B cell (primary cell): Measurements from ENCODE around the gene KANTR. TPM values are rescaled to one million over a fixed set of nuclear protein-coding genes. Genes with fewer than 3 reads are reported as not detected.

Source experiments
- ATAC-seq: fragments of 200-7000 bp; cut with Tn5 transposase; one replicate; pipeline ENCODE4 v1.10.0; 2021; ENCODE audit warnings: low read depth, mild to moderate bottlenecking, moderate number of reproducible peaks, moderate library complexity
- CTCF ChIA-PET: fragments of 350-600 bp; sonication (Branson Sonifier 250); formaldehyde crosslinking; loops from one replicate; lab custom pipeline; 2021; ENCODE audit warnings: antibody characterized with exemption, inconsistent platforms; lab: Charles Lee
- POLR2A ChIA-PET: fragments of 350-600 bp; sonication (Branson Sonifier 250); formaldehyde crosslinking; loops from one replicate; lab custom pipeline; 2021; ENCODE audit warnings: antibody characterized with exemption; lab: Charles Lee
- DNase-seq: peaks from one replicate; pipeline ENCODE4 v3.0.0; 2013
- H2AFZ ChIP-seq: 2 replicates; pipeline ENCODE4 v1.6.1; 2012; ENCODE audit warnings: mild to moderate bottlenecking, low read depth, low read length; ENCODE audit not compliant: insufficient read depth, poor library complexity, severe bottlenecking
- H3K27ac ChIP-seq, 2 donors: 1 replicate in 1 of 2; 2 replicates in 1 of 2; pipeline ENCODE4 v1.5.1; 2012 to 2013; ENCODE audit warnings: low read length in 2 of 2, mild to moderate bottlenecking in 2 of 2, moderate library complexity in 1 of 2
- H3K27me3 ChIP-seq, 4 experiments: fragments of 200-600 bp in 1 of 4; sonication (generic) in 1 of 4; replicated peaks in 1 of 4; 1 replicate in 2 of 4; 2 replicates in 2 of 4; pipeline versions ENCODE4 v1.6.1 to v1.7.0; 2013 to 2016; ENCODE audit warnings: low read length in 3 of 4, mild to moderate bottlenecking in 2 of 4, mixed read lengths in 1 of 4, moderate library complexity in 1 of 4; ENCODE audit not compliant: insufficient read depth in 4 of 4, control insufficient read depth in 3 of 4; ENCODE audit errors: control extremely low read depth in 1 of 4
- H3K36me3 ChIP-seq, 2 experiments: replicated peaks in 1 of 2; 1 replicate in 1 of 2; 2 replicates in 1 of 2; pipeline versions ENCODE4 v1.6.1 to v1.7.1; 2013; ENCODE audit warnings: low read length in 1 of 2; ENCODE audit not compliant: insufficient read depth in 2 of 2, control insufficient read depth in 1 of 2; ENCODE audit errors: control extremely low read depth in 1 of 2, extremely low read depth in 1 of 2
- H3K4me1 ChIP-seq, 2 donors: fragments of 200-600 bp in 1 of 2; sonication (generic) in 1 of 2; 1 replicate in 1 of 2; 2 replicates in 1 of 2; pipeline versions ENCODE4 v1.5.1 to v1.6.1; 2013 to 2017; ENCODE audit warnings: low read length in 2 of 2; ENCODE audit not compliant: control insufficient read depth in 2 of 2, insufficient read depth in 2 of 2
- H3K4me2 ChIP-seq: replicated peaks from 2 replicates; pipeline ENCODE3; 2012; ENCODE audit warnings: mild to moderate bottlenecking, low read depth, low read length; ENCODE audit not compliant: poor library complexity, severe bottlenecking
- H3K4me3 ChIP-seq, 5 experiments: fragments of 200-600 bp in 1 of 5; sonication (generic) in 1 of 5; 1 replicate in 3 of 5; 2 replicates in 2 of 5; pipeline versions ENCODE4 v1.5.1 to v1.7.0; 2011 to 2016; ENCODE audit warnings: low read length in 4 of 5, mild to moderate bottlenecking in 4 of 5, low read depth in 2 of 5, control low read depth in 1 of 5, moderate library complexity in 1 of 5; ENCODE audit not compliant: insufficient read depth in 1 of 5; ENCODE audit errors: control extremely low read depth in 1 of 5, extremely low read depth in 1 of 5
- H3K79me2 ChIP-seq: fragments of 200-600 bp; sonication (generic); one replicate; pipeline ENCODE4 v1.6.0; 2016; ENCODE audit warnings: low read length; ENCODE audit not compliant: control insufficient read depth, insufficient read depth
- H3K9ac ChIP-seq: fragments of 200-600 bp; sonication (generic); 2 replicates; pipeline ENCODE4 v1.6.1; 2017; ENCODE audit warnings: mild to moderate bottlenecking, low read length, moderate library complexity
- H3K9me3 ChIP-seq, 3 donors: one replicate each; pipeline versions ENCODE4 v1.6.1 to v1.7.1; 2013; ENCODE audit warnings: low read length in 2 of 3; ENCODE audit not compliant: control insufficient read depth in 2 of 3, insufficient read depth in 1 of 3; ENCODE audit errors: control extremely low read depth in 1 of 3
- H4K20me1 ChIP-seq: 2 replicates; pipeline ENCODE4 v1.6.0; 2012; ENCODE audit warnings: mild to moderate bottlenecking, low read length; ENCODE audit not compliant: insufficient read depth, control insufficient read depth, poor library complexity, severe bottlenecking
- H3K27ac Mint-ChIP-seq: one replicate; pipeline ENCODE4 v1.8.0; 2021; ENCODE audit warnings: mixed read lengths
- H3K27me3 Mint-ChIP-seq: one replicate; pipeline ENCODE4 v1.8.0; 2021; ENCODE audit warnings: mixed read lengths
- H3K4me1 Mint-ChIP-seq: one replicate; pipeline ENCODE4 v1.8.0; 2021; ENCODE audit warnings: mixed read lengths
- H3K4me3 Mint-ChIP-seq: one replicate; pipeline ENCODE4 v1.8.0; 2021; ENCODE audit warnings: mixed read lengths
- H3K9me3 Mint-ChIP-seq: one replicate; pipeline ENCODE4 v1.8.0; 2022; ENCODE audit warnings: mixed read lengths; ENCODE audit not compliant: insufficient read depth
- EZH2 ChIP-seq: IDR thresholded peaks from 2 replicates; pipeline ENCODE4 v1.6.1; 2012; ENCODE audit warnings: borderline replicate concordance, low read depth, mild to moderate bottlenecking, moderate library complexity, low read length; ENCODE audit not compliant: insufficient read depth, poor library complexity, severe bottlenecking
- WGBS: methylation state at CpG from one replicate; pipeline ENCODE4 v1.1.5; 2013; ENCODE audit warnings: missing lambda C conversion rate; ENCODE audit not compliant: insufficient coverage; 5-methylcytosine and 5-hydroxymethylcytosine counted together
- intact Hi-C: fragments of 100-400 bp; cut with micrococcal nuclease; formaldehyde crosslinking; loops from one replicate; pipeline ENCODE4 v1.10.0; 2022
- polyA plus RNA-seq: library from polyadenylated mRNA; depleted of rRNA; stranded (reverse); fragments of >200 nt; gene quantifications from 2 replicates; pipeline ENCODE4 v1.2.3, GENCODE V29; 2012
- total RNA-seq, 2 donors: library from RNA; stranded (reverse); fragments of 120-200 nt in 1 of 2; gene quantifications; 1 replicate in 1 of 2; 2 replicates in 1 of 2; pipeline versions ENCODE4 v1.2.3 to v1.2.4, GENCODE V29; 2013 to 2022
- TF ChIP-seq, protein P1 (sequence below): fragments of 200-600 bp; IDR thresholded peaks from one replicate; pipeline ENCODE4 v1.8.0; 2022; ENCODE audit warnings: antibody characterized with exemption, mild to moderate bottlenecking

KANTR gene
- total and polyA plus RNA-seq, 2 donors (not counting 1 experiment from before 2014, with no cell fraction given): 6.7 to 26.8 TPM

DNA sequence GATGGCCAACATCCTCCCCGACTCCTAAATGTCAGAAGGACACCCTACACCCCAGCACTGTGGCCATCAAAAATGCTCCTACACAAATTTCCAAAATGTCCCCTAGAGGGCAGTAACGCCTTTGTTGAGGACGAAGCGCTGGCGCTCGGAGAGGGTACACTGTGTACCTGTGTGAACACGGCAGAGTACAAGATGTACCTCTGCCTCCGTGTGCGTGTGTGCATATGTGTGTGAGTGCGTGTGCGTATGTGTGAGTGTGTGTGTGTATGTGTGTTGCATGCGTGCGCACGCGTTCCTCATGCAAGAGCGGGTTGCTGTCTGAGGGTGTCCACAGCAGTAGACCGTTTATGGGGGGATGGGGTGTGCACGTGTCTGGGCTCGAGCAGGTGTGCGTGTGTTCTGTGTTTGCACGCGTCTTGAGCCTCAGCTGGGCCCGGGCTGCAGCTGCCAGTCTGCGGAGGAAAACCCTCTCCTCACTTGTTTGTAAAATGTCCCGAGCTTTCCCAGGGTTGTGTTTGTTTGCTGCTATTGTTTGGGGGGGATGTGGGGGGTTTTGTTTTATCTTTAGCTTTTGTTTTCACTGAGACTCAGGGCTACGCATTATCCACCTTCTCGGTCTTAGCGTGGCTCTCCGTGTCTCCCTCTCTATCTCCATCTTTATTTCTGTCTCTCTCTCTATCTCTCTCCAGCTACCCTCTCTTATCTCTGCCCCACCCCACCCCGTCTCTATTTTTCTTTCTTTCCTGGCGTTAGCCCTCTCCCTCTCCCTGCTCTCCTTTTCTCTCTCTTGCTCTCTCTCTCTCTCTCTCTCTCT lies 22.1 kb upstream of the KANTR start:
- Histone ChIP-seq H4K20me1 (no peaks in the 10 kb centered on the region), H3K4me3 (peak overlapping the region in 4 of 5 experiments; percentile 52 to 60 (median 56)), H3K9ac (peak overlapping the region; percentile 56), H3K36me3 (no peaks in the 10 kb centered on the region), H3K9me3 (no peaks in the 10 kb centered on the region), H3K79me2 (no peaks in the 10 kb centered on the region), H2AFZ (peak overlapping the region; percentile 93), H3K27me3 (no peaks in the 10 kb centered on the region), H3K4me1 (peaks cover 9 to 12% of the 10 kb centered on the region in 2 donors), H3K27ac (peak overlapping the region; percentile 74 to 84), H3K4me2 (peak overlapping the region; percentile 77)
- Mint-ChIP-seq H3K9me3 (no peaks in the 10 kb centered on the region), H3K4me1 (peaks cover 13% of the 10 kb centered on the region), H3K4me3 (peak overlapping the region; percentile 89), H3K27me3 (no peaks in the 10 kb centered on the region), H3K27ac (peak overlapping the region; percentile 96)
- ChIA-PET CTCF (interaction anchor here (0.7 to 4.5 kb wide), 5 partner anchors 10 to 247 kb away, joined by 3 to 39 read pairs (median 3); partner anchors contain the start of gene TSPYL2), POLR2A (interaction anchor here (1.9 kb wide), 1 partner anchor 10 kb away, joined by 30 read pairs; the partner anchor contains the start of gene TSPYL2)
- no peak for TF ChIP-seq EZH2
- TF ChIP-seq, protein P1, sequence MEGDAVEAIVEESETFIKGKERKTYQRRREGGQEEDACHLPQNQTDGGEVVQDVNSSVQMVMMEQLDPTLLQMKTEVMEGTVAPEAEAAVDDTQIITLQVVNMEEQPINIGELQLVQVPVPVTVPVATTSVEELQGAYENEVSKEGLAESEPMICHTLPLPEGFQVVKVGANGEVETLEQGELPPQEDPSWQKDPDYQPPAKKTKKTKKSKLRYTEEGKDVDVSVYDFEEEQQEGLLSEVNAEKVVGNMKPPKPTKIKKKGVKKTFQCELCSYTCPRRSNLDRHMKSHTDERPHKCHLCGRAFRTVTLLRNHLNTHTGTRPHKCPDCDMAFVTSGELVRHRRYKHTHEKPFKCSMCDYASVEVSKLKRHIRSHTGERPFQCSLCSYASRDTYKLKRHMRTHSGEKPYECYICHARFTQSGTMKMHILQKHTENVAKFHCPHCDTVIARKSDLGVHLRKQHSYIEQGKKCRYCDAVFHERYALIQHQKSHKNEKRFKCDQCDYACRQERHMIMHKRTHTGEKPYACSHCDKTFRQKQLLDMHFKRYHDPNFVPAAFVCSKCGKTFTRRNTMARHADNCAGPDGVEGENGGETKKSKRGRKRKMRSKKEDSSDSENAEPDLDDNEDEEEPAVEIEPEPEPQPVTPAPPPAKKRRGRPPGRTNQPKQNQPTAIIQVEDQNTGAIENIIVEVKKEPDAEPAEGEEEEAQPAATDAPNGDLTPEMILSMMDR: peak; percentile 69
- DNase-seq: peak; percentile 86
- ATAC-seq: peak; percentile 85
- intact Hi-C loops: loop anchor here (1.0 to 10.0 kb wide), 5 partner anchors 10 to 243 kb away; partner anchors contain the start of genes KDM5C and TSPYL2
- 2% methylated on average over 17 of the region's 31 CpGs for WGBS
